Activated naive CD4-positive, alpha-beta T cell treated with anti-CD3 and anti-CD28 coated beads, Interleukin-2, amount 10 ng/mL, durations not matched to agents 7 days and 5 days (primary cell): ENCODE results near the gene ENTPD2.
"Not testable (repeated sequence)": the region's sequence is repeated elsewhere in the genome, so short reads cannot be mapped to it uniquely, and the experiment has no call there.

Experiments used
- CTCF ChIA-PET: fragments of 350-600 bp; sonication (Branson Sonifier 250); formaldehyde crosslinking; loops from one replicate; lab custom pipeline; 2021; ENCODE audit warnings: antibody characterized with exemption; lab: Charles Lee
- DNase-seq: peaks from one replicate; pipeline ENCODE4 v3.0.0-alpha.2; 2020
- H3K27ac Mint-ChIP-seq: one replicate; pipeline ENCODE4 v1.8.0; 2021; ENCODE audit warnings: mild to moderate bottlenecking, moderate library complexity, mixed read lengths
- H3K27me3 Mint-ChIP-seq: one replicate; pipeline ENCODE4 v1.8.0; 2021; ENCODE audit warnings: mild to moderate bottlenecking, mixed read lengths
- H3K36me3 Mint-ChIP-seq: one replicate; pipeline ENCODE4 v1.8.0; 2021; ENCODE audit warnings: mixed read lengths
- H3K4me1 Mint-ChIP-seq: one replicate; pipeline ENCODE4 v1.8.0; 2021; ENCODE audit warnings: mixed read lengths
- H3K4me3 Mint-ChIP-seq: one replicate; pipeline ENCODE4 v1.8.0; 2021; ENCODE audit warnings: mild to moderate bottlenecking, moderate library complexity, mixed read lengths
- H3K9me3 Mint-ChIP-seq: one replicate; pipeline ENCODE4 v1.8.0; 2021; ENCODE audit warnings: mixed read lengths

Gene ENTPD2

DNA sequence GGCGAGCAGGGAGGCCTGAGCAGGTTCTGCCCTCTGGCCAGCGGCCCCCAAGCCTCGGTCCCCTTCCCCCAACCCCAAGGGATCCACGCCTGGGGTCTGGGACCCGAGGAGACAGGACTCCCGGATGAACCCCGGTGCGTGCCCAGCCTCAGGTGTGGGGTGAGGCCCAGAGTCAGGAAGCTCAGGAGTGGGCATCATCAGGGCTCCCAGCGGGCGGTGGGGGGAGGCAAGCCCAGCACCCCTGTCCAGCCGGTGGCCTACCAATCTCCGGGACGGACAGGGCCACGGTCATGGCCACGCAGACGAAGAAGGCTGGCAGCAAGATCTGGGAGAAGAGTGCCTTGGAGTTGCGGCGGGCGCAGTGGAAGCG is 40.3 kb downstream of the ENTPD2 start:
- Mint-ChIP-seq H3K4me1 (no peaks in the 10 kb centered on the region), H3K9me3 (no peaks in the 10 kb centered on the region), H3K27me3 (no peaks in the 10 kb centered on the region), H3K4me3 (no peak overlapping the region), H3K36me3 (peaks cover 11% of the 10 kb centered on the region), H3K27ac (no peak overlapping the region)
- DNase-seq = no peak
- CTCF ChIA-PET = no interaction called here

DNA sequence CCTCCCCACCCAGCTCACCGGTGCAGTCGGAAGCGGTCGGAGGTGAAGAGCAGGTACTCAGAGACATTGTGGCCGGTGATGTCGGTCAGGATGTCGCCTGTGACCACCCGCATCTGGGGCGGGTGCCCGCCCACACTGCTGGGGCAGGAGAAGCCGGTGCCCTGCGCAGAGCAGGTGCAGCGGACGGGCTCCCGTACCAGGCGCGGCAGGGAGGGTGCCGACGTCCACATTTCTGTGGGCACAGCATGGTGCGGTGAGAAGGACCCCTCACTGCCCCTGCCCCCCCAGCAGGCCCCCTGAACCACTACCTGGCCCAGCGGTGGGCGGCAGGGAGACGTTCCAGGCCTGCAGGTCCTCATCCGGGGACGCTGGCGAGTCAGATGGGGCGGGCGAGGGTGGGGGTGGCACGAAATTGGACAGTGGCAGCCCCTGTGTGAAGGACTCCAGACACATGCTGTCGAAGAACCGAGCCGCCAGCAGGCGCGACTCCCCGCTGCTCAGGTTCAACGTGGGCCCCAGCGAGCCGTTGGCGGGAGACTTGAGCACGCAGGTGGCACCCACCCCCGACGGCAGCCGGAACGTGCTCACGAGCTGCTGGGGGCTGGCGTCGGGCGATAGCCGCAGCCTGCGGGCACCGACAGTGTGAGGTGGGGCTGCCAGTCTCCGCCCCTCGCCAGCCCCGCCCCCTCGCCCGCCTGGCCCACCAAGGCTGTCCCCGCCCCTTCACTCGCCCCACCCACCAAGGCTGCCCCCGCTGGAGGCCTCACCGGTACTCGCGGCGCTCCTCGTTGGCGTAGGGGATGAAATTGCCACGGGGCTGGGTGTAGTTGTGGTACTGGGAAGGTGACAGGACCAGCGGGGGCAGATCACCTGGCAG is 40.9 kb downstream of the ENTPD2 start:
- no peaks in the 10 kb centered on the region for H3K27me3 Mint-ChIP-seq
- H3K36me3 Mint-ChIP-seq = peaks cover 11% of the 10 kb centered on the region
- CTCF ChIA-PET = no interaction called here
- no peaks in the 10 kb centered on the region for H3K4me1 Mint-ChIP-seq
- no peak overlapping the region for H3K4me3 Mint-ChIP-seq
- no peak for DNase-seq
- no peak overlapping the region for H3K27ac Mint-ChIP-seq
- no peaks in the 10 kb centered on the region for H3K9me3 Mint-ChIP-seq

DNA sequence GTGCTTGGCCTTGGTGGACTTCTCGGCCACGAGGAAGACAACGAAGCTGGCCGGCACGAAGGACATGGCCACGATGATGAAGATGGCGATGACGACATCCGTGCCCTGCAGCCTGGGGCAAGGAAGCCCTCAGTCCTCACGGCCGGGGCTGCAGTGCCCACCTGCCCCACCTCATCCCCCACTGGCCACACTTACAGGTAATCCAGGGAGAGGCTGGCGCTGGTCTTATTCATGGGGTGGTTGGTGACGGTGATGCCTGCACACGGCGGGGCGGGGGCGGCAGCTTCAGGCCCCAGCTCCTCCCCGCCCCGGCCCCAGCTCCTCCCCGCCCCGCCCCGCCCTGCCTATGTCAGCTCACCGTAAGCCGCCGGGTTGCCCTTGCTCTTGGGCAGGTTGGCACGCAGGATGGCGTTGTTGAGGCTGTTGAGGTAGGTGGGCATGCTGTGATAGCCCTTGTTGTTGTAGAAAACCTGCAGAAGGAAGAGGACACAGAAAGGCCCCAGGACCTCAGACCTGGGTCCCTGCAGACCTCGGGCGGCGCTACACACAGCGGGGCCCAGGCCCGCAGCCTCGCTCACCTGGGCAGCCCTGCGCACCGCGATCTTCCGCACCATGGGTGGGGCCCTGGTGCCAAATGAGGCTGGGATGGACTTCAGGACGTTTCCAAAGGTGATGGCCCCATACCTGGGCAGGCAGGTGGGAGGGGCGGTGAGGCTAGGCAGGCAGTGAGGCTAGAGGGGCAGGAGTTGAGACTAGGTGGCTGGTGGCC is 41.8 kb downstream of the ENTPD2 start:
- no peaks in the 10 kb centered on the region for H3K4me1 Mint-ChIP-seq
- DNase-seq = no peak
- CTCF ChIA-PET = no interaction called here
- H3K27me3 Mint-ChIP-seq = no peaks in the 10 kb centered on the region
- H3K36me3 Mint-ChIP-seq = peaks cover 11% of the 10 kb centered on the region
- no peak overlapping the region for H3K27ac Mint-ChIP-seq
- H3K9me3 Mint-ChIP-seq = no peaks in the 10 kb centered on the region
- H3K4me3 Mint-ChIP-seq = no peak overlapping the region

DNA sequence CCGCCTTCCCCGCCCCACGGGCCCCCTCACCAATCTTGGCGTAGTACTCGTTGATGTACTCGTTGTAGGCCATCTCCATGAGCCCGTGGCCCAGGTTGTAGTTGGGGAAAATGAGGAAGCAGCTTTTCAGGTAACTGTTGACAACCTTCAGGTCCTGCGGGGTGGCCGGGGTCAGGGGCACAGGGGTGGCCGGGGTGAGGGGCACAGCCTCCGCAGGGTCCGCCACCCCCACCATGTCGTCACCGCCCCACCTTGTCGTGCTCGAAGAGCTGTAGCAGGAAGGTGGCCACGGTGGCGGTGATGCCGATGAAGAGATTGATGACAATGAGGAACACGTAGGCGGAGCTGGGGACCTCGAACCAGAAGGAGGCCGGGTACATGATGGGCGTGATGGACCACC is 42.7 kb downstream of the ENTPD2 start:
- Mint-ChIP-seq H3K36me3 (peaks cover 6% of the 10 kb centered on the region), H3K27ac (no peak overlapping the region), H3K9me3 (no peaks in the 10 kb centered on the region), H3K27me3 (no peaks in the 10 kb centered on the region), H3K4me1 (no peaks in the 10 kb centered on the region), H3K4me3 (no peak overlapping the region)
- DNase-seq = no peak
- CTCF ChIA-PET = no interaction called here

DNA sequence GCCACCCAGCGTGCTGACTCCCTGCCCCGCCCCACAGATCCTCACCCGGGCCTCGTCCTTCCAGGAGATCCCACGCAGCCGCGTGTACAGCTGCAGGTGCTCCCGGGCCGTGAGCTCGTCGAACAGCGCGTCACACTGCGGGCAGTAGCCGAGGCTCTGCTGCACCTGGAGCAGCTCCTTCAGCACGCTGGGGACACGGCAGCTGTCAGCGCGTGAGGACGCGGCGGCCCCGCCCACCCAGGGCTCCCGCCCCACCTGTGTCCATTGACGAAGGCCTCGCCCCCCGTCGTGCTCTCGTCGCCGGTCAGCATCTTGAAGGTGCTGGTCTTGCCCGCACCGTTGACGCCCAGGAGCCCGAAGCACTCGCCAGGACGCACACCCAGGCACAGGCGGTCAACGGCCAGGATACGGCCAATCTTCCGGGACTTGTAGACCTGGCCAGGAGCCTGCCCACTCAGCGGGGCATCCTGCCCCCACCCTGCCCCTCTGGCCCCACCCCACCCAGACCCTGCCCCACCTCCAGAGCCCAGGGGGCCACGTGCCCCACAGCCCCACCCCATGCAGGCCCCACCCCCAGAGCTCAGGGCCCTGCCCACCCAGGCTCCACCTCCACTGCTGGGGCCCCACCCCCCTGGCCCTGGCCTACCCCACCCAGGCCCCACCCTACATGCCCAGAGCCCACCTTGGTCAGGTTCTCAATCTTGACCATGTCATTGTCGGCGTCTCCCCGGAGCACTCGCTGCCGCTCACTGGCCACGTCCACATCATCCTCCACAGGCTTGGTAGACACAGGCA is 43.7 kb downstream of the ENTPD2 start:
- DNase-seq = no peak
- no peaks in the 10 kb centered on the region for H3K9me3 Mint-ChIP-seq
- CTCF ChIA-PET = interaction anchor here (1.5 kb wide), 1 partner anchor 19 kb away, joined by 3 read pairs; no protein-coding TSS in a partner anchor
- no peaks in the 10 kb centered on the region for H3K4me1 Mint-ChIP-seq
- no peaks in the 10 kb centered on the region for H3K27me3 Mint-ChIP-seq
- H3K27ac Mint-ChIP-seq = no peak overlapping the region
- peaks cover 6% of the 10 kb centered on the region for H3K36me3 Mint-ChIP-seq
- H3K4me3 Mint-ChIP-seq = no peak overlapping the region

DNA sequence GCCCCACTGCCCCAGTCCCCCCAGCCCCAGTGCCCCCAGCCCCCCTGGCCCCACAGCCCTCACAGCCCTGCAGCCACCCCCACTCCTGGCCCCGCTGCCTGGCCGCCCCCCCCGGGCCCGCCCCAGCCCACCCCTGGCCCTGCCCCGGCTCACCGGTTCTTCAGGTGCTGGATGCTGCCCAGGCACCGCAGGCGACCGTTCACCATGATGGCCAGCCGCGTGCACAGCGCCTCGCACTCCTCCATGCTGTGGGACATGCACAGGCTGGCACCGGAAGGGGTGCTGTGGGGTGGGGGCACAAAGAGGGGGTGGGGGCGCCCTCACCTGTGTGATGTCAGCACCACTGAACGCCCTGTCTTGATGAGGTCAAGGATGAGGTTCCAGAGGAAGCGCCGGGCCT is 44.6 kb downstream of the ENTPD2 start:
- H3K4me1 Mint-ChIP-seq = no peaks in the 10 kb centered on the region
- CTCF ChIA-PET = interaction anchor here (1.5 kb wide), 1 partner anchor 20 kb away, joined by 3 read pairs; no protein-coding TSS in a partner anchor

DNA sequence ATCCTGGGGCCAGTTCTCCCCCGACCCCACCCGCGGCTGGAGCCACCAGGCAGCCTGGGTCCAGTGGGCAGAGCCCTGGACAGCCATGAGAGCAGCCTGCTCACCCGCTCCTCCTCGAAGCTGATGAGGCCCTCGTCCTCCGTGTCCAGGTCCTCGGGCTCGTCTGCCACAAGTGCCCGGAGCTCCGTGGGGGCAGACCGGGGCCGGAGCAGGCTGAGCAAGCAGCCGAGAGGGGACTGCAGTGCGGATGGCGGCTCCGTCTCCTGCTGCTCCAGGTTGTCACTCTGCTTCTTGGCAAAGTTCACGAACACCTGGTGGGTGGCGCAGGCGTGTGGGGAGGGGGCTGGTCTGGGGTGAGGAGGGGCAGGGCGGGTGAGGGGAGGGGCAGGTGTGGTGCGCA is 45.5 kb downstream of the ENTPD2 start:
- Mint-ChIP-seq H3K36me3 (peaks cover 4% of the 10 kb centered on the region), H3K27me3 (no peaks in the 10 kb centered on the region), H3K4me3 (no peak overlapping the region), H3K27ac (no peak overlapping the region), H3K9me3 (no peaks in the 10 kb centered on the region), H3K4me1 (no peaks in the 10 kb centered on the region)
- CTCF ChIA-PET = no interaction called here
- DNase-seq = no peak

More for the DNA sequence above, 44.6 kb downstream of the ENTPD2 start:
- no peak overlapping the region for H3K4me3 Mint-ChIP-seq
- no peak overlapping the region for H3K27ac Mint-ChIP-seq
- H3K27me3 Mint-ChIP-seq = no peaks in the 10 kb centered on the region
- no peaks in the 10 kb centered on the region for H3K9me3 Mint-ChIP-seq
- no peak for DNase-seq
- peaks cover 4% of the 10 kb centered on the region for H3K36me3 Mint-ChIP-seq

DNA sequence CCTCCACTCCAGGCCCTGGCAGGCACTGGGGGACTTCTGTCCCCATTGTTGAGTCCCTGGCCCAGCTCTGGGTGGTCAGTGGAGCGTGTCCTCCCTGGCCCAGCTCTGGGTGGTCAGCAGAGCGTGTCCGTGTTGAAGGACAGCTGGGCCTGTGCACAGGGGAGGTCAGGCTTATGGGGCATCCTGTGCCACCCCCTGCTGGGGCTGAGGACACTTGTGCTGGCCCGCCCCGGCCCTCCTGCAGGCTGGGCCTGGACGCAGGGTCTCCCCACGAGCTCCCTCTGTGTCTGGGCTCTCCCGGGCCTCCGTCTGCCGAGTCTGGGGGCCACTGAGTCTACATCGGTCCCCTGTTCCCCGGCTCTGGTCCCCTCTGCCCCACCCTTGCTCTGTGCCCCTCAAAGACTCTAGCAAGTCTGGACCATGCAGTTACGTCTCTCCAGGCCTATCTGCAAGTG is 46.0 kb downstream of the ENTPD2 start:
- H3K27me3 Mint-ChIP-seq = peaks cover 2% of the 10 kb centered on the region
- H3K4me3 Mint-ChIP-seq = no peak overlapping the region
- H3K36me3 Mint-ChIP-seq = peaks cover 4% of the 10 kb centered on the region
- CTCF ChIA-PET = no interaction called here
- no peak for DNase-seq
- H3K9me3 Mint-ChIP-seq = no peaks in the 10 kb centered on the region
- H3K4me1 Mint-ChIP-seq = no peaks in the 10 kb centered on the region
- no peak overlapping the region for H3K27ac Mint-ChIP-seq

DNA sequence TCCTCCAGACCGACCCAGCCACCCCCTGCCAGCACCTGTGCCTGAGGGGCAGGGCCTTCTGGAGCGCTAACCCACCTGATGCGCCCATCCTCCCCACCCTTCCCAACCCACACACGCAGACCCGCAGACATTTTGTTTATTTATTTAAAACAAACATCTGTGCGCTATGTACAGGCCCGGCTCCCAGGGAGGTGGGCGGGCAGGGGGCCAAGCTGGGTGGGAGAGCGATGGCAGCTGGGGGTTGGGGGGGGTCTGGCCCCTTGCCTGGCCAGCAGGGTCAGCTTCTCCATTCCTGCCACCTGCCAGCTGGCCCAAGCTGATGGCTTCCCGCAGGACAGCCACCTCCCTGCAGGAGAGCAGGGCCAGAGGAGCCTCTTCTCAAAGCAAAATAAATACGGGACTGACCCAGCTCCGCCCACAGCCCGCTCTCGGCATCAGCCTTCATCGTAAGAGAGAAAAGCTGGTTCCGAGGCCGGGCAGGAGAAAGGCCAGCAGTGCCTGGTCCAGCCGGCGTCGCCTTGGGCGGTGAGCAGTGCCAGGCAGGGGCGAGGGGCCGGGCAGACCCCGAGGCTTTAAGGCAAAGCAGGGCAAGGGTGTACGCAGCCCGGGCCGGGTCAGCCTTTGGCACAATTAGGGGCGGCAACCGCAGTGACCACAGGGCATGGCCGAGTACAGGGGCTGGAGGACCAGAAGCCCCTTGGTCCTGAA is 46.6 kb downstream of the ENTPD2 start:
- CTCF ChIA-PET = no interaction called here
- no peak overlapping the region for H3K4me3 Mint-ChIP-seq

DNA sequence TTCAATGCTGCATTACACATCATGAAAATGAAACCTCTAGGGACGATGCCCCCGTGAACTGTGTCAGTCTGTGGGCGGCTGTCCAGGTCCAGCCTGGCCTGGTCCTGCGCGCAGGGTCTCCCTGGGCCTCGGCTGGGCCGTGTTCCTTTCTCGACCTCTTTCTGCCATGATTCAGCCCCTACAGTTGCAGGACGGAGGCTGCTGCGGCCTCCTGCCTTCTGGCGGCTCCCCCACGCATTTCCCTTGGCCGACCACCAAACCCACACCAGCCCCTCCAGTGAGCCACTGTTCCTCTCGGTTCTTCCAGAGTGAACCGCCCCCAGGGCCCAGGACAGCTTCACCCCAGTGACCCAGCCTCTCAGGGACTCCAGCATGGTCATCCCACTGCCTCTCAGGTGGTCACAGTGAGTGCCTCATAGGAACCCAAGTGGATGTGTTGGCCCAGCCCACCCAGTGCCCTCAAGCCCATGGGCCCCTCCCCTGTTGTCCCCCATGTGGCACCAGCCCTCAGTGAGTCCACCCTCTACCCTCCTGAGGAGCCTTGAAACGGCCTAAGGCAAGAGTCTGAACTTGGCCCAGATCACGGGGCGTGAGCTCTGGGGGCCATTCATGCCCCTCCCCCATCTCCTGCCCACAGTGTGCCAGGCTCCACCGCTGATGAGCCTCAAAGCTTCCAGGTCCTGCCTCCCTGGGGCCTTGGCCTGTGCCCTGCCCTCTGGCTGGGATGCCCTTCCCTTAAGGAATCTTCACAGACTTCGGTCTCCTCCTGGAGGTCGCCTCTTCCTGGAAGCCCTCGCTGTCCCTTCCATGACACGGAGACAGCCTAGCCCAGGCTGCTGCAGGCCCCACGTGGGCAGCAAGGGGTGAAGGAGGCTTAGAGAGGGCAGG is 47.5 kb downstream of the ENTPD2 start:
- H3K27ac Mint-ChIP-seq = no peak overlapping the region
- no peak overlapping the region for H3K4me3 Mint-ChIP-seq
- CTCF ChIA-PET = interaction anchor here (2.6 kb wide), 1 partner anchor 29 kb away, joined by 6 read pairs; no protein-coding TSS in a partner anchor
- DNase-seq = no peak
- peaks cover 2% of the 10 kb centered on the region for H3K36me3 Mint-ChIP-seq
- H3K4me1 Mint-ChIP-seq = no peaks in the 10 kb centered on the region
- H3K27me3 Mint-ChIP-seq = peaks cover 14% of the 10 kb centered on the region
- no peaks in the 10 kb centered on the region for H3K9me3 Mint-ChIP-seq

More for the DNA sequence above, 46.6 kb downstream of the ENTPD2 start:
- no peak for DNase-seq
- Mint-ChIP-seq H3K9me3 (no peaks in the 10 kb centered on the region), H3K27ac (no peak overlapping the region), H3K4me1 (no peaks in the 10 kb centered on the region), H3K36me3 (peaks cover 4% of the 10 kb centered on the region), H3K27me3 (peaks cover 7% of the 10 kb centered on the region)

DNA sequence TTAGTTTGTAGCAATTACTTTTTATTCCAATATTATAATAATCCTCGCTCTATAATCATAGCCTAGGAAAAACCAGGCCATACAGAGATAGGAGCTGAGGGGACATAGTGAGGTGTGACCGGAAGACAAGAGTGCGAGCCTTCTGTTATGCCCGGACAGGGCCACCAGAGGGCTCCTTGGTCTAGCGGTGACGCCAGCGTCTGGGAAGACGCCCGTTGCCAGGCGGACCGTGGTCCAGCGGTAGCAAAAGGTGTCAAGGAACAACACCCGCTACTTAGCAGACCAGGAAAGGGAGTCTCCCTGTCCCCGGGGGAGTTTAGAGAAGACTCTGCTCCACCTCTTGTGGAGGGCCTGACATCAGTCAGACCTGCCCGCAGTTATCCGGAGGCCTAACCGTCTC is 49.6 kb downstream of the ENTPD2 start:
- H3K9me3 Mint-ChIP-seq, H3K4me3 Mint-ChIP-seq, H3K36me3 Mint-ChIP-seq, H3K27ac Mint-ChIP-seq, DNase-seq: not testable (repeated sequence)
- Mint-ChIP-seq H3K27me3 (peaks cover 28% of the 10 kb centered on the region), H3K4me1 (peaks cover 12% of the 10 kb centered on the region)
- CTCF ChIA-PET = interaction anchor here (2.6 kb wide), 1 partner anchor 31 kb away, joined by 6 read pairs; no protein-coding TSS in a partner anchor

DNA sequence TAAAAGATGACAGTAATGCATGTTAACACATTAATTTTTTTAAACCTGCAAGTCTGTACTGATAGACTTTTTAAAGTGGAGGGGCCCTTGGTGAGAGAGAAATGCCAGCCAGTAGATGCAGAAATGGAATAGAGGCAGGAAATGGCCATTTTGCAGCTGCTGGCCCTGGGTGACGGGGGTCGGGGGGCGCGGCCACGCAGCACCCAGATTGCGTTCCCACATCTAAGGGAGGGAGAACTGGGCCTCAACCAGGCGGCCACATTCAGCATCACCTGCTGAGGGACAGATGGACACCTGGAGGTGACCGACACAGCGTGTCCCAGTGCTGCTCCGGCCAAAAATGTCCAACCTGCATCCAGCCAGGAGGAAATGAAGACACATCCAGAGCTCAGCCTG is 51.2 kb downstream of the ENTPD2 start:
- Mint-ChIP-seq H3K4me1 (peaks cover 26% of the 10 kb centered on the region), H3K36me3 (no peaks in the 10 kb centered on the region), H3K27me3 (peaks cover 36% of the 10 kb centered on the region), H3K9me3 (no peaks in the 10 kb centered on the region), H3K27ac (no peak overlapping the region), H3K4me3 (no peak overlapping the region)
- CTCF ChIA-PET = interaction anchor here (0.6 to 1.6 kb wide), 3 partner anchors 18 to 584 kb away, joined by 3 to 4 read pairs (median 3); no protein-coding TSS in a partner anchor
- DNase-seq = no peak
